ENCODE measurements around the gene DPEP3.

The DPEP3 gene

DNA sequence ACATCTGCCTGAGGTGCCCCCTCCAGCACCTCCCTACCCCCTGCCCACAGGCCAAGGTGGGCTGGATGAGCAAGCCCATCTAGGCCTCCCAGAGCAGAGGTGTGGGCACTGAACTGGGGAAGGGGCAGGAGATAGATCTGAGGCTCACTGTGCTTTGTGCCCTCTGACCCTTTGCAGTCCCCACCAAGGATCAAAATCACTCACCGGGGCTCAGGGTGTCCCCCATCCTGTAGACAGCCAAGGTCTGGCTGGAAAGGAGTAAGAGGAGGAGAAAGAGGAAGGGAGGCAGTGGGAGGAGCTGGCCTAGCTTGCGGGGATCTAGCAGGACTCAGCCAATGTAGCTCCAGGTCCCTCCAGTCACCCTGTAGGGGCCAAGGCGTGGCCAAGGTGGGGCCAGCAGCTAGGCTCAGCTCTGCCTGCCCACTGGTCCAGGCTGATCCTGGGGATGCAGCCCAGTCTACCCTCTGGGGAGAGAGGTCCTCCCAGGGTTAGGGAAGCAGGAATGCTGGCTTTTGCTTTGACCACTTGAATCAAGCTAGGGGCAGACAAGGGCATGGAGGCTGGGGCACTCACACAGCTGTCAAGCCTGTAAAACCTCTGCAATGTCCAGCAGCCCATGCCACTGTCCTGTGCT, 13.6 kb downstream of the DPEP3 start:
- DNase-seq, result no peak

DNA sequence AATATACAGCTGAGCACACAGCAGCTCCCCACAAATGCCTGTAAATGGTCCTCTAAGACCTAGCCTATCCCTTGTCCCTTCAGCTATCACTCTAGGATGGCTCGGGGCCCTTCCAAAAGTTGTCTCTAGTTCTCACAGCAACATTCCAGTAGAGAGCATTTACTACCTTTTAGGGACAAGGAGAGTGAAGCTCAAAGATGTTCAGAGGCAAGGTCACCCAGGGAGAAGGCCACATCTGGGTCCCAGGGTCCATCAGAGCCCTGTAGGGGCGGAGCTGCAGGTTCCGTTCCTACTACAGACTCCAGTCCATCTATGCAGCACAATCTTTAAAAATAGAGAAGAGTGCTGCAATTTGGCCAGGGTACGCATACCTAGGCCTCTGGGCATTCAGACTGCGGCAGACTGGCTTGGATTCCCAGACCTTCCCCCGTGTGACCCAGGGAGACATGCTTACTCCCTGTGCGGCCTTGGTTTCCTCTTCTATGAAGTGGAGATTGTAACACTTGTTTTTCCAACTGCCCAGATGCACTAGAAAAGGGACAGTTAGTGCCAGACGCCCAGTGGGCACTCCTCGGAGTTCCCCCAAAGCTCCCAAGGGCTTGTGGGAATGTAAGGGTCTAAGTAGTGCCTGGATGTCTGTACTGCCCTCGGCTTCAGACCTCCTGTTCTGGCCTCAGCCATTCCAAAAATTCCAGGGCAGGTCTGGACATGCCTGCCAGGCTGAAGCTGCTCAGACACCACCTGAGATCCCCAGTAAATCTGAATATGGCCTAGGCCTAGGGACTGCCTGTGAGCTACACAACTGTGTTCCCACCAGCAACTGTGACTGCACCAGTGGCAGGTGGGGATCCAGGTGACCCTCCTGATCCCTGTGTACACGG, 14.4 kb downstream of the DPEP3 start:
- DNase-seq, result no peak

DNA sequence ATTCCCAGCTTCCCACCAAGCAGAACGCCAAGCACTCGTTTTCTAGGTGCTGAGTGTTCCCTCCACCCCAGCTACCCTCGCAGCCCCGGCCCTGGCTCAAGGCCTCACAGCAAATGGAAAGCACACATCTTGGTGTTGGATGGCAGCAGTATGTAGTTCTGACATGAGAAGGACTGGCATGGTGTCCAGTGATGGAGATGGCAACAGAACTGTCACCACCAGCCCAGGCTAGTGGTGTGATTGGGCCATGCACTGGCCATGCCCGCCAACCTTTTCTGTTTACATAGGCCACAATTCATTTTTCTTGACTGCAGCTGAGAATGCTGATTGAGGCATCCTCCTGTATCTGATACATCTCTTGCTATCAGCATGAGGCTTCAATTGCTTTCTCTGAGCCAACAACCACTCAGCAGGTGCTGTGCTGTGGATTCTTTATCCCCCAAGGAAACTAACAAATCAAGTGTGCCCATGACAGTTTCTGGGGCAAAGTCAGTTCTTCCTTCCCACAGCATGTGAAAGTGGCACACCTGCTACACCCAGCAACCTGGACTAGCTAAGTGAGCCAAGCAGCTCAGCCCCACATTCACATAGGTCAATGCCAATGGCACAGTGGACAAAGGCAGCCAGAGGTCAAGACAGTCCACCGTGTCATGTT, 15.7 kb downstream of the DPEP3 start:
- no peak for DNase-seq

DNA sequence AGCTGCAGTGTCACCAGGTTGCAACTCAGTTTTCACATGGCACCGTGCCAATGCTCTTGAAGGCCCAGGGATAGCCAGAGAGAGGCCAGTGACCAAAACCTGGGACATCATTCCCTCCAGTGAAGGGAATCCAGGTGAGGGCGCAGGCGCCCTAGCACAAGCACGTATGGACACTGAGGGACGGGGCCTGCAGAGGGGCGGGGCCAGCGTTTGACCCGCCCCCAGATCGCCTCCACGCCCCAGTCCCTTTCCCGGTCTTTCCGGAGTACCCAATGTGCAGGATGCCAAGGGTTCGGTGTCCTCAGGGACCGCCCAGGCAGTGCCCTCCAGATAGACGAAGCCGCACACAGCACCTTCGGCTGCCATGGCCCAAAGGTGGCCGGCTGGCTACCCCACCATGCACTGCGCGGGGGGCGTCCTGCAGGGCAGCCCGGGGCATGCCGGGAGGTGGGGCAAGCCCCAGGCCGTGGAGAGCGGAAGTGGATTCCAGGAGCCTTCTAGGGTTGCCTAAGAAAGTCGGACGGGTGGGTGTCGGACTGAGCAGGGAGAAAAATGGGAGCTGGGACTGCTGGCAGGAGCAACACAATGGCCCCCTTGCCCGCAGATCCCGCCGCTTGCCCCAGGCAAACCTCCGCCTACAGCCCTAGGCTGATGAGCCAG, 16.5 kb downstream of the DPEP3 start:
- DNase-seq, result no peak

DNA sequence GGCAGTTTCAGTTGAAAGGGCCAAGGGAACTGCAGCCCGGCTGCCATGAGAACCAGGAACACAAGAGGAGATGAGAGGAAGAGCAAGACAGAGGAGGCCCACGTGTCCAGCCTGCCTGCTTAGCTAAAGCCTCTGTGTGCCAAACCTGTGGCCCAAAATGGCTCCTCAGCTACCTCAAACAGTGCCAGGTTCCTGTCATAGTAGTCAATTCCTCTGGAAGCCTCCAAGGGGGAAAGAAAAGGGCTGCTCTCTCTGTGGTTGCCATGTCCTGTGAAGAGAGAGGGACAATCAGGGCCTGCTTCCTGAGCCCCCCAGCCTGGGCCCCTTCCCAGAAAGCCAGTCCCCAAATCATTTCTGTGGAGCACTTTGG, 17.0 kb downstream of the DPEP3 start:
- no peak for DNase-seq

DNA sequence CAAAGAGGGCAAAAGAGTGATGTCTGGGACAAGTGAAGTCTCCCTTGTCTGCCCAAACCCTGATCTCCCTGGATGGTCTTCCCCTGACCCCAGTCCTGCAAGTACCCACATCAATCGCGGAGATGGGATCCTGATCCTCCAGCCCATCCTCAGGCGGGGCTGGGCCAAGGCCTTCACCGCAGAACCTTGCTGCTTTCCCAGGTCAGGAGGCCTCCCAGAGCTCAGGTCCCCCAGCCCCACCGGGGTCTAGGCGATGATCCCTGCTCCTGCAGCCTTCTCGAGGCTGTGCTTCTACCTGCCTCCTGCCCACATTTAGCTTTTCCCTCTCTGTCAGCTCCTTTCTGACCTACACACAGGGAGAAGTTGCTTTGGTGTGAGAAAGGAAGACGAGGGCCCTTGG, 18.2 kb downstream of the DPEP3 start:
- no peak for DNase-seq

DNA sequence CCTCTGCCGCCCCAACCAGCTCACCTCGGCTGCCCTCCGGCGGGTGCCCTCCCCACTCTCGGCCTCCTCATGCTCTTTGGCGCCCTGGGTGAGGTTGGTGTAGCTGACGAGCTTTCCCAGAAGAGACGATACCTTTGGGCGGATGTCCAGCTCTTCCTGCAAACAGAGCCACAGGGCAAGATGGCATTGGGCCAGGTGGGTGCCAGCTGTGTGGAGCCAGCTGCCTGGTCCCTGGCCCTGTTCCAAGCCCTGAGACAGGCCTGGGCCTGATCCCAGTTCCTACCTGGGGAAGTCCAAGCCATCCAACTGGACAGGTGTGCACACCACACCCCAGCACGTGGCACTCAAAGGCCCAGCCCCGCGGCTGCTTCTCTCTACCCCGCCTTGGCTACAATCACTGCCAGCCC, 18.7 kb downstream of the DPEP3 start:
- no peak for DNase-seq

DNA sequence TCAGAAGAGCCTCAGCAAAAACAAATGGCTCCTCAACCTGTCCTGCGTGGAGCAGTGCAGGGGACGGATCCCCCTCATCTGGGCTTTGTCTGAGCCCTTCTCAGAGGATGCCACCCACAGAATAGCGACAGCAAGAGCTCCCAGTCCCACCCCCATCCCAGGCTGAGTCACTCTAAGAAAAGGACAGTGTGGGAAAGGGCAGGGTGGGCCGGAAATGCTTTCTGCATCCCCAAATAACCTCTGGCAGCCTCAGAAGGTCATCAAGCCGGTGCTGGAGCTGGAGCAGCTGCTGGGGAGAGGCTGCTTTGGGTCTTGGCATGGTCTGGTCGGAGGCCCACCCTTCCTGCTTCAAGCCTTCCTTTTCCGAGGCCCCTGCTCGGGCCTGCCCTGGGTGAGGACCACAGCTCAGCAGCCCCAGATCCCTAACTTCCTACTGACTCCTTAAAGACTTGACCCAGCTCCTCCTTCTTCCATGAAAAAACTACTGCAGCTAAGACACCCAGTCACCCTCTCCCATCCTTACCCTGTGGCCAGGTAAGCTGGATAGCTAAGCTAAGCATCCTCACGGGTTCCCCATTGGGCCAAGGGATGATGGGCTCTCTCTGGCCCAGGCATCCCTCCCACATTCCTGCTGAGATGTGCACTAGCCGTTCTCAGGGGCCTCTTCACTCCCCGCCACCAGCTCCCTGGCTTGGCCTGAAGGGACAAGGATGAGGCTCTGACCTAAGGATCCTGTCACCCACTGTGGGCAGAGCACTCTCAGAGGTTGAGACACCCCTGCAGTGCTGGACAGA, 20.6 kb downstream of the DPEP3 start:
- DNase-seq, result no peak

DNA sequence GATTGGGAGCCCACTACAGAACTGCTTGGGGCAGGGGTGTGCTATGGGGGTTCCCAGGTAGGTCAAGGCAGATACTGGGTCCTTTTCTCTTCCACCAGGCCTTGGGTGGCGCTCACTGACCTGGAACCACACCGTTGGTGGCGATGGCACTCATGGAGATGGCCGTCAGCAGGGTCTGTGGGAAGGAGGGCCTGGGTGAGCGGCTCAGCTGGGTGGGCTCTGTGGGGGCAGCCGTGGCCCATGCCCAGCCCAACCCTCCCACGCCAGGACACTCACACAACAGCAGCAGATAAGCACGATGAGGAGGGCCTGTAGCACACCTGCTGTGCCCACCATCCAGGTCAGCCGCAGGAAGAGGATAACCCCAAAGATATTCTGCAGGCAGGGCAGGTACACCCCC, 22.7 kb downstream of the DPEP3 start:
- DNase-seq, result no peak

DNA sequence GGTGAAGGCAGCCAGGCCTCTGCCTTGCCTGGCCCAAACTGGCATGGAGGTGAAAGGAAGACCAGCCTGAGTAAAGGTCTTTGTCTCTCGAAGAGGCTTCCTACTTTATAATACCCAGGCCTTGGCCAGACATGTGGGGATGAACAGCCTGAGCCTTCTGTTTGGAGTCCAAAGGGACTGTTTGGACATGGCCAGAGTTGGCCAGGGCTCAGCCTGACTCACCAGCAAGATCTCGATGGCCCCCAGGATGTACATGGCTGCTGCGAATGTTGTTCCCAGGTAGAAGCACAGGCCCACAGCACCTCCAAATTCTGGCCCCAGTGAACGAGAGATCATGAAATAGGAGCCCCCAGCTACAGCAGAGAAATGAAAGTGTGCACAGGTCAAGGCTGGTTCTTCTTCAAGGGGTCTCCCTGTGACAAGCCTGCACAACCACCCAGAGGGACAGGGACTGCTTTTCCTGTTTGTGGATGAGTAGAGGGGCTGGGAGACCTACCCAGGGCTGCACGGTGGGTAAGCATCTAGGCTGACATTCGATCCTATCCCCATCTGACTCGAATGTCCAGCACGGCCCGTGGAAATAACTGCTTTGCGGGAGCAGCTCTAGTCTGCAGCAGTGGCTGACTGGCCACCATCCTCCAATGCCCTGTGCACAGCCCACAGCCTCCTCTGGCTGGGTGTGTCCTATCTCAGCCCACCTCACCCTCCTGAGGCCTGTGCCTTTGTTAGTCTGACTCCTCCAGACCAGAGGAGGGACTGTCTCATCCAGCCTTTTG, 25.7 kb downstream of the DPEP3 start:
- DNase-seq, result no peak

DNA sequence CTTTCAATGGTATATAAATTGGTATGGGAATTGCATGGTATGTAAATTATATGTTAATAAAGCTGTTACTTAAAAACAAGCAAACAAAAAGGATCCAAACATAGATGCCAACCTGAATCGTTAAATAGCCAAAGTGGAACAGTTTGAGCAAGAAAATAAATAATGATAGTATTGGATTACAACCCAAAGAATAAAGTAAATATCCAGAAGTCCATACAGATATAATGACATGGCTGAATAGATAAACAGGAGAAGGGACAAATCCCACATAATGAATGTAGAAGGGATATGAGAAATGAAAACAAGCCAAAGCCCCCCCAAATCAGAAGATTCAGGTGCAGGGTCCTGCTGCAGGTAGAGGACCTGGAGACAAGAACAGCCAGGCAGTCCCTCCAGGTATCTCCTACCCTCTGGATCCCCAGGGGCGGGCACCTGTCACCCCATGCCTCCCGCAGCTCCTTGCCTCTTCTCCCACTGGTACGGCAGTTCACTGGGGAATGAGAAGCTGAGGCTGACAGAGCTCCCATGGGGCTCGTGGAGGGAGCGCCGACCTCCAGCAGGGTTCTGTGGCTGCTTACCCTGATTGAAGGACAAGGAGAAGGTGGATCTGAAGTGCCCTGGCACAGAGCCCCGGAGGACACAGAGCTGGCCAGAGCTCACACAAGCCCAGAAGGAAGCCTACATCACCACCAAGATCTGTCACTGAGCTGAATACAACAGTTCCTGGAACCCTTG, 26.5 kb downstream of the DPEP3 start:
- no peak for DNase-seq

DNA sequence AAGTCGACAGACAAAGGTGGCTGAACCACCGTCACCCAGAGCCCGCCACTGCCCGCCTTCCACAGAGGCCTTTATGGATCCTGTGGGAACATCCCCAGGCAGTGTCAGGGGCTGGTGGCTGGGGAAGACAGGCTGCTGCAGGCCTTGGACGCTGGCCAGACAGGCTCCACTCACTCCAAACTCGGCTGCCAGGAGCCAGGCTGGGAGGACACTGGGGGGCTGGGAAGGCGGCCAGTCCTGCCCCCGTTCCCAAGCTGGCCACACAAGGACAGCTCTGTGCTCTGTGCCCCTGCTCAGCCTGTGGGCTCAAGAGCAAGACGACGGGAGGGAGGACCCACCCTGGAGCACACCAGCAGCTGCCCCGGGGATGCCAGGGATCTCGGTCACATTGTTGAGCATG, 28.8 kb downstream of the DPEP3 start:
- no peak for DNase-seq

DNA sequence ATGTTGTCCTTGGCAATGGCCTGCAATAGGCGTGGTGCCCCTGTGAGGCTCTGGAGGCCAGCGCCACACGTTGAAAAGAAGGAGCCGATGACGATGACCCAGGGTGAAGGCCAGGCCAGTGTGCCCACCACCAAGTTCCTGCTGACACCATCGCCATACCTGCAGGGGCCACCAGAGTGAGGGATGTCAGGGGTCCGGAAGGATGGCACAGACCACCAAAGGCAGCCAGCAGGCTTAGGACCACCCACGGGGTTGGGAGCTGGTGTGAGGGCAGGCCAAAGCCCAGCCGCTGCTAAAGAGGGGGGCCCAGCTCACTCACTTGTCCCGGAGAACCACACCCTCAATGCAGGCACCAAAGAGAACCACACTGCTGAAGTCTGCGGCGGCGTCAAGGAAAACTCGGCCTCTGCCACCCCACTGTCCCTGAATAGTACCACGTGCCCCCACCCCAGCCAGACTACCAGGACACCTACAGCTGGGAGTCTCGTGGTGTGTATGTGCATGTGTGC, 29.9 kb downstream of the DPEP3 start:
- no peak for DNase-seq

DNA sequence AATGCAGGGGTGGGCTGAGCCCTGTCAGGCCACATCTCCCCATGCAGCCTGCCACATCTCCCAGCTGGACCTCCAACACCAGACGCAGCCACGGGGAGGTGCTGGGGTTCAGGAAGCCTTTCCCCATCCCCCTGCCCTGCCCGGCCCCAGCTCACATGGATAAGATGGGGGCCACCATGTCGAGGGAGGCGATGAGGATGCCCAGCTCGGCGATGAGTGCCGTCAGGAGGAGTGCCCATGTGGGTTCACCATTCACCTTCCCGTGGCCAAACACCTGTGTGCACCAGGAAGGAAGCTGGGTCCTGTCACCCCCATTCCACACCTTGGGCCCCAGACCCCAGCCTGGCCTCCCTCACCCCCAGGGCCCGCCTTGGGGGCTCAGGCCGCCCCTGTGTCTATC, 30.7 kb downstream of the DPEP3 start:
- no peak for DNase-seq

DNA sequence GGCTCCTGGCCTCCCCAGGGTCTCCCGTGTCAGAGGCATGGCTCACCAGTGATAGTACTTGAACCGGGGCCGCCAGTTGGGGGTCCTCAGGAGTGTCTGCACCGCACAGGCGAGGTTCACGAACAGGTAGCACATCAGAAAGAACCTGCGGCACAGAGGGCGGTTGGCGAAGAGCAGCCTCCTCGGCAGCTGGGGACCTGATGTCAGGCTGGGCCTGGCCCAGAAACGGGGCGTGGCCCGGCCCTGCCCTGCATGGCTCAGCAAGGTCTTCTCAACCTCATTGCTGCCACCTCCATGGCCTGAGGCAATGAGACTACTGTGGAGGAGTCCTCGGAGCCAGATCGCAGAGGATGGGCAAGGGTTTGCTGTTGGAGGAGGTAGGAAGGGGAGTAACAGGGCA, 32.3 kb downstream of the DPEP3 start:
- DNase-seq, result no peak

DNA sequence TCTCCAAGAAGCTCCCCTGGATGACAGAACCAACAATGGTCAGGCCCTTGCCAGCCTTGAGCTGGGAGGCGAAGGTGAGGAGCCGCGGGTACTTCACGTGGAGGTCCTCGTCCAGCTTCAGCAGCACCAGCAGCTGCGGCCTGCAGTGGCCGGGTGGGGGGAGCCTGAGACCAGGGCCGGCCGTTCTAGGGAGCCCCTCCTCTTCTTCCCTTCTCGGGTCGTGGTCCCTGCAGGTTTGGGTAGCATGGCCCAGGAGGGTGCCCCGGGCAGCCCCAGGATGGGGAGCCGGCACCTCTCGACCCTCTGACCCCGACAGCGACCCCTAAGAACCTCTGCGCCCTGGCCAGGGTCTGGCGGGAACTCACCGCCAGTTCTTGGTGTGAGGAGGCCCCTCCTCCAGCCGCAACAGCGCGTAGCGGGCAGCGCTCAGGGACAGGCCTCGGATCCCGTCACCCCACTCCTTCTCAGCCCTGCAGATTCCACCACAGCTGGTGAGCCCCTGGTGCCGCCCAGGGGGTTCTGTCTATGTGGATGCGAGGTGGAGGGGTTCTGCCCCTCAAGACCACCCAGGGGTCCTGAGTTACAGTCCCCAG, 33.2 kb downstream of the DPEP3 start:
- no peak for DNase-seq

DNA sequence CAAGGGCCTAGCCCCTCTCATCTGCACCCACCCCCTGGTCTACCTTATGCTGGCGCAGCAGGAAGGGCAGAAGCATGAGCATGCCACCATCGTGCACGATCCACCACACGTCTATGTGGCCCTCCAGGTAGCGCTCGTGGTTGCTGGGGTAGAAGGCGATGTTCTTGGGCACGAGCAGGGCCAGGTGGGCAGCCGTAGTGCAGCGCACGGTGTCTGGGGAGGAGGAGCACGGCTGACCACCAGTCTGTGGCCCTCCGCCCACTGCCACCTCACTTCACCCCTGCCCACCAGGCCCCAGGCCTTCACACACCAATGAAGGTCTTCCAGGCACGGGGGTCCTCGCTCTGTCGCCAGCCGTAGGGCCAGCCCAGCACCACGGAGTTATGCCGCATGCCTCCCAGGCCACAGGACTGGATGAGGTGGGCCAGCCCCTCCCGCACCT, 34.1 kb downstream of the DPEP3 start:
- DNase-seq, result no peak

DNA sequence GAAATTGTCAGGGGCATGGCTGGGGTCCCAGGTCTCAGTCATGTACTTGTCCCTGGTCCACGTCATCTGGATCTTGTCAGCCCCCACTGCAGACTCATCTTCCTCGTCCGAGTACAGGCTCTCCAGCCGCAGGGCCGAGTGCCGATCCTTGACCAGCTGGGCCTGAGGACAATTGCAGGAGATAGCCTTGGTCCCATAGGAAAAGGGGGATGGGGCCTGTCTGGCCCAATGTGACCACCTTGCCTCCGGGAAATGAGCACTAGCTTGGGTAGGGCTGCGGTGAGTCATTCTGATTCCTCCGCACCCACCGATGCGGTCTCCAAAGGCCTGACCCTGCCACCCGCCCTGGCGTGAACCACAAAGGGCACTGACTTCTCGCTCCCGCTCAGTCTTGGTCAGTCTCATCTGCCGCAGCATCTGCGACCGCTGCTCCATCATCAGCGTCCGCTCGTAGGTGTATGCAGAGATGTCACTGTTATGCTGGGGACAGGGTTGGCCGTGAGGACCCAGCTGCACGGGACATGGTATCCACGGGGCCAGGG, 34.8 kb downstream of the DPEP3 start:
- no peak for DNase-seq

DNA sequence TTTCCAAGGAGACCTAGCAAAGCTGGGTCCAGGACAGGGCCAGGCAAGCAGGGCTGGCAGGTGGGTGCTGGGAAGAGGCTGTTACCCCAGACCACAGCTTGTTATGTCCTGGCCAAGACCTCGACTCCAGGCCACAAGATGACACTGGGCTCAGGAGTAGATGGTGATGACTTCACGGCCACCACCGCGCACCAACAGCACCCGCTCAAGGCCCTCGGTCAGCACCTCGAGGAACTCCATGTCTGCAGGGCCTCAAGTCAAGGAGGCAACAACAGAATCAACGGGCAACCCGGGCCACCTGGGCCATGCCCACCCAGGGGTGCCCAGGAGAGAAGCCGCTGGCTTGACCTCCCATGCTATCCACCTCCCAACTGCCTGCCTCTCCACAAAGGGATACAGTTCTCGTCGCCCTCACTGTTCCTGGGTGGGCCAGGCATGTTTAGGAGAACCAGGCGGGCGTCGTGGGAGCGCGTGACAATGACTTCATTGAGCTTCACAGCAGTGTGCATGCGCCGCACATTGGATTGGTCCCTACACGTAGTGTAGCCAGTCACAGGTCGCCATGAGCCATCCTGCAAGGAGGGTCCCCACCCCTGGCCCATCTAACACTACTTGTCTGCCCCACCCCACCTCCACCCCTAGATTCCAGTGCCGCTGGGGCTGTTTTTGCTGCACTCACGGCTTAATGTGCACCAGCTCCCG, 35.5 kb downstream of the DPEP3 start:
- DNase-seq, result no peak
